MM.1S (cell line): ENCODE results near the gene STX16.

Source experiments
- EZH2 ChIP-seq: fragments of 300-600 bp; sonication (generic); optimal IDR thresholded peaks from 2 replicates; pipeline ENCODE3; 2017; ENCODE audit warnings: low read depth, mild to moderate bottlenecking, antibody characterized with exemption, low read length, mixed read lengths
- EZH2phosphoT487 ChIP-seq: fragments of 300-600 bp; sonication (generic); IDR thresholded peaks from 2 replicates; pipeline ENCODE4 v1.6.1; 2018; ENCODE audit warnings: antibody characterized with exemption, low read length
- TF ChIP-seq, protein P1 (sequence below): fragments of 300-600 bp; sonication (generic); IDR thresholded peaks from 2 replicates; pipeline ENCODE4 v1.5.1; 2016; ENCODE audit warnings: antibody characterized with exemption, low read length, mixed read lengths

GRCh38 chr20:58670659-58671058, 19.6 kb downstream of the STX16 start:
- TF ChIP-seq, protein P1, sequence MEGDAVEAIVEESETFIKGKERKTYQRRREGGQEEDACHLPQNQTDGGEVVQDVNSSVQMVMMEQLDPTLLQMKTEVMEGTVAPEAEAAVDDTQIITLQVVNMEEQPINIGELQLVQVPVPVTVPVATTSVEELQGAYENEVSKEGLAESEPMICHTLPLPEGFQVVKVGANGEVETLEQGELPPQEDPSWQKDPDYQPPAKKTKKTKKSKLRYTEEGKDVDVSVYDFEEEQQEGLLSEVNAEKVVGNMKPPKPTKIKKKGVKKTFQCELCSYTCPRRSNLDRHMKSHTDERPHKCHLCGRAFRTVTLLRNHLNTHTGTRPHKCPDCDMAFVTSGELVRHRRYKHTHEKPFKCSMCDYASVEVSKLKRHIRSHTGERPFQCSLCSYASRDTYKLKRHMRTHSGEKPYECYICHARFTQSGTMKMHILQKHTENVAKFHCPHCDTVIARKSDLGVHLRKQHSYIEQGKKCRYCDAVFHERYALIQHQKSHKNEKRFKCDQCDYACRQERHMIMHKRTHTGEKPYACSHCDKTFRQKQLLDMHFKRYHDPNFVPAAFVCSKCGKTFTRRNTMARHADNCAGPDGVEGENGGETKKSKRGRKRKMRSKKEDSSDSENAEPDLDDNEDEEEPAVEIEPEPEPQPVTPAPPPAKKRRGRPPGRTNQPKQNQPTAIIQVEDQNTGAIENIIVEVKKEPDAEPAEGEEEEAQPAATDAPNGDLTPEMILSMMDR = no peak
- no peak for TF ChIP-seq EZH2
- no peak for TF ChIP-seq EZH2phosphoT487
